Fibroblast of mammary gland (primary cell): ENCODE measurements around the gene AP1S2.

ENCODE experiments used
- DNase-seq: peaks from one replicate; pipeline ENCODE4 v3.0.0-alpha.2; 2010; ENCODE audit warnings: low read depth
- H3K4me3 ChIP-seq: 2 replicates; pipeline ENCODE4 v1.5.1; 2011; ENCODE audit warnings: low read depth, mild to moderate bottlenecking, low read length, moderate library complexity; ENCODE audit not compliant: control insufficient read depth
- TF ChIP-seq, protein P1 (sequence below): conservative IDR thresholded peaks from 2 replicates; pipeline ENCODE4 v1.5.1; 2011; ENCODE audit warnings: low read depth, low read length, inconsistent platforms; ENCODE audit not compliant: control insufficient read depth, insufficient read depth

The AP1S2 gene

DNA sequence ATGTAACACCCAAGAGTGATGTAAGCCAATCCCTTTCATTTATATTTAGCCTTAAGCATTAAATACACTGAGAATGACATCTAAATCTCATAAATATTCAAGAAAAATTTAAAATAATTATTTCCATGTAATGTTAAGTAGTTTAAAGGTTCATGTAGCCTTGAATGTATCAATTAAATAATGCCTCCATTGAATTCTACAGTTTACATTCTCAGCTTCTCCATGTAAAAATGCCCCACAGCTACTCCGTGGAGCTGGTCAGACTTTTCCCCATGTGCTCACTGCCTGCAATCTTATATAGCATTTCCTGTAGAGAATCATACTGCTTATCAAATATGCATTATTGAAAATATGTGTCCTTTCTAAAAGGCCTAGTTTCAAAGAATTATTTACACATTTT is 25.4 kb downstream of the AP1S2 start:
- TF ChIP-seq, protein P1, sequence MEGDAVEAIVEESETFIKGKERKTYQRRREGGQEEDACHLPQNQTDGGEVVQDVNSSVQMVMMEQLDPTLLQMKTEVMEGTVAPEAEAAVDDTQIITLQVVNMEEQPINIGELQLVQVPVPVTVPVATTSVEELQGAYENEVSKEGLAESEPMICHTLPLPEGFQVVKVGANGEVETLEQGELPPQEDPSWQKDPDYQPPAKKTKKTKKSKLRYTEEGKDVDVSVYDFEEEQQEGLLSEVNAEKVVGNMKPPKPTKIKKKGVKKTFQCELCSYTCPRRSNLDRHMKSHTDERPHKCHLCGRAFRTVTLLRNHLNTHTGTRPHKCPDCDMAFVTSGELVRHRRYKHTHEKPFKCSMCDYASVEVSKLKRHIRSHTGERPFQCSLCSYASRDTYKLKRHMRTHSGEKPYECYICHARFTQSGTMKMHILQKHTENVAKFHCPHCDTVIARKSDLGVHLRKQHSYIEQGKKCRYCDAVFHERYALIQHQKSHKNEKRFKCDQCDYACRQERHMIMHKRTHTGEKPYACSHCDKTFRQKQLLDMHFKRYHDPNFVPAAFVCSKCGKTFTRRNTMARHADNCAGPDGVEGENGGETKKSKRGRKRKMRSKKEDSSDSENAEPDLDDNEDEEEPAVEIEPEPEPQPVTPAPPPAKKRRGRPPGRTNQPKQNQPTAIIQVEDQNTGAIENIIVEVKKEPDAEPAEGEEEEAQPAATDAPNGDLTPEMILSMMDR: no peak
- no peak for DNase-seq

GRCh38 chrX:15825936-15826335 is 28.7 kb downstream of the AP1S2 start:
- TF ChIP-seq, protein P1: no peak
- H3K4me3 ChIP-seq: no peak overlapping the region
- DNase-seq: no peak

More for the DNA sequence above, 25.4 kb downstream of the AP1S2 start:
- no peak overlapping the region for H3K4me3 ChIP-seq

DNA sequence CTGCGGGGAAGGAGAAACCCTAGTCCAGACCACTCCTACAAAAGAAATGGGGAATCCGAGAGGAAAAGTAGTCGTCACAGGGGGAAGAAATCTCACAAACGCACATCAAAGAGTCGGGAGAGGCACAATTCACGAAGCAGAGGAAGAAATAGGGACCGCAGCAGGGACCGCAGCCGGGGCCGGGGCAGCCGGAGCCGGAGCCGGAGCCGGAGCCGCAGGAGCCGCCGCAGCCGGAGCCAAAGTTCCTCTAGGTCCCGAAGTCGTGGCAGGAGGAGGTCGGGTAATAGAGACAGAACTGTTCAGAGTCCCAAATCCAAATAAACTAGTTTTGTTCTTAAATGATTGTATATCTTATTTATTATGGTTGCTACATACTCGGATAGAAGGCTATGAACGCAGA is 31.7 kb downstream of the AP1S2 start:
- TF ChIP-seq, protein P1: no peak
- DNase-seq: no peak
- no peak overlapping the region for H3K4me3 ChIP-seq

DNA sequence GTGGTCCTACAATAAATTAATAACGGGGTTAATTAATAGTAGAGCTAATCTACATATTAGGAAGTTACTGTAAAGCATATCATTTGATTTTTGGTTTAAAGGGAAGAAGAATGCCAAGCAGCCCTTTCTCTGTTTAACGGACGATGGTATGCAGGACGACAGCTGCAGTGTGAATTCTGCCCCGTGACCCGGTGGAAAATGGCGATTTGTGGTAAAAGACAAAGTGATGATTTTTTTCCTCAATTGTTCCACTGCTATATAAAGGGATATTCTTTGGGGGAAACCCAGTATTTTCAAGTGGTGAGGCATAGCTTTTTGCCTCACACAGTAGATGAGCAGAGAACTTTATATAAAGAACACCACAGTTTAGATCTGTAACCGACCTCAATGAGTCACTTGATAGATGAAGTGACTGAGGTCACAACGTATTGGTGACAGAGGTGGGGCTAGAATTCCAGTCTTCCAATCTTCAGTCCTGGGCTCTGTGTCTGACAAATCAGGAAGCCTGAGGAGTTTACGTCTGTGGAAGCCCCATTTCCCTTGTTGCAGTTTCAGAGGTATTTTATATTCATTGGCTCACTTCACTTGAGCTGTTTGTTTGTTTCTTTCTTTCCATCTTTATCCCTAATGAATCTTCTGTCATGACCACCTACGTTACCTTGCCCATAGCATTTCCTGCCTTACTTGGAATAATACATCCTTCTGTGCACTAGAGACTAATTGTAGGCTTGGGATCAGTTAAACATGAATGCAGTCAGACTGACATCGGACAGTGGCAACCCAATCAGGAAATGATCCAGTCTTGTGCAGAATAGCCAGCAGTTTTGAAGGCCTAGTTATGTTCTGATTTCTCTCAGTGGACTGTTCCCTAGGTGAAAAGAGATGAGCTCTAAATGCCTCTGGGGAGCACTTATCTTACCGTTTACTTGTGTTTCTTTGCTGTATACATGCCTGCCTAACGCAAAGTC is 34.2 kb downstream of the AP1S2 start:
- TF ChIP-seq, protein P1: no peak
- H3K4me3 ChIP-seq: no peak overlapping the region
- DNase-seq: peak; percentile 15

DNA sequence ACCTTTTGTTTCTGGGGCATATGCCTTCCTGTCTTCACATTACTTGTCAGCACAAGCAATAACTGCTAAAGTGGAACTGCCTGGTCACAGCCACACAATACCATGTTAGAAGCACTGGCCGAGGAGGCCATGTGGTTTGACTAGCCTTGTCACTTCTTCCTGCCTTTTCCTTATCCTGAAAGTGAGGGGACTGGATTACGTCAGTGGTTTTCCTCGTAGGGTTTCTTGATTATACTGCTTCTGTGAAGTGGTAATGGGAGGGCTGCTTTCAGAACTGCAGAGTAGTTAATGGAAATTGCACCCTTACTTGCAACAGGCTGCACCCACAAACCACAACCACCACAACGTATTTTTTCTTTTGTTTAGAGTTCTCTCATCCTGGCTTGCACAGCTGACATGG is 37.7 kb downstream of the AP1S2 start:
- no peak for DNase-seq
- TF ChIP-seq, protein P1: no peak
- no peak overlapping the region for H3K4me3 ChIP-seq

GRCh38 chrX:15816438-15816809 is 38.2 kb downstream of the AP1S2 start:
- H3K4me3 ChIP-seq: no peak overlapping the region
- DNase-seq: no peak
- TF ChIP-seq, protein P1: no peak
